Non-pigmented ciliary epithelial cell (primary cell): Measurements from ENCODE around the gene VSIG10L2.
"Not testable (repeated sequence)": the region's sequence is repeated elsewhere in the genome, so short reads cannot be mapped to it uniquely, and the experiment has no call there.

Experiments used
- DNase-seq: peaks from one replicate; pipeline ENCODE4 v3.0.0-alpha.2; 2010; ENCODE audit warnings: low read depth

The VSIG10L2 gene

DNA sequence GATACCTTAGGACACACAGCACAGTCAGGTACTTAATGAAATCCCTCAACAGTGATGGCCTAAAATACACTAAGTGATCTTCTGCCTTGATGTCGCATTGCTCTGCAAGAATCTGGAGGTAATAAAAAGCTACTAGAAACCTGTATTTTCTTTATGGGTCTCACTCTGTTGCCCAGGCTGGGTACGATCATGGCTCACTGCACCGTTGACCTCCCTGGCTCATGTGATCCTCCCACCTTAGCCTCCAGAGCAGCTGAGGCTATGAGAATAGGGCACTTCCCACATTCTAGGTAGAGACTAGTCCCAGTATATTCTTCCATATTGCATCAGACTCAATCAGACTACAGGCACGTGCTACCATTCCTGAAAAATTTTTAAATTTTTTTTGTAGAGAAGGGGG, 21.7 kb downstream of the VSIG10L2 start:
- DNase-seq, result no peak

DNA sequence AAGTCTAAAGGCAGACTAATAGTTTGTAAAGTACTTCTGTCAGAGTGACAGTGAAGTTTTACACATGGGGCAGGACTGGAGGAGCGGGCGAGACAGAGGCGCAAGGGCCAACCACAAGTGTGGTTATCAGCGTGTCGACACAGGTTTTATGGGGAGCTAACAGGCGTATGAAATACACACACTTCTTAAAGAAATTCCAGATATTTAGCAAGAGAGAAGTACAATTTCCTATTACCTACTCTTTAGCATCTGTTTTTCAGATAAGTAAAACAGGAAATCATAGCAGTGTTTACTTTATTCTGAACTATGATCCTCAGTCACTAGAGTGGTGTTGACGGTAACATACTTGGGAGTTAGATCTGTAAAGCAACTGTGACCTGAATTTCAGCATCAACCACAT, 22.5 kb downstream of the VSIG10L2 start:
- DNase-seq, result no peak

DNA sequence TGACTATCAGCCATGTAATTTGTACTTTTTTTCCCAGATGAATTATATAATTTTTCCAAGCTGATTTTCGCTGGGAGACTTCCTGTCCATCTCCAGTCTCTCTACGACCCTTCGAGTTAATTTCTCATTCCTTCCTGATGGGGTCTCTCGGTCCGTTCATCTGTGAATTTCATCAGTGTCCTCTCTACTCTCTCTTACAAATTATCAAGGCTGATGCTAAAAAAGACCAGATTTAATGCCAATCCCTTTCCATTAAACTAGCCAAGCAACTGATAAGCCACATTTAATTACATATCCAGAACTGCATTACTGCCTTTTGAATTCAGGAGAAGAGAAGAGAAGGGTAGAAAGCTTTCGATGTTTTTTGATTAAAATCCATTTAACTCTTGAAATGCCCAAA, 25.8 kb downstream of the VSIG10L2 start:
- no peak for DNase-seq

DNA sequence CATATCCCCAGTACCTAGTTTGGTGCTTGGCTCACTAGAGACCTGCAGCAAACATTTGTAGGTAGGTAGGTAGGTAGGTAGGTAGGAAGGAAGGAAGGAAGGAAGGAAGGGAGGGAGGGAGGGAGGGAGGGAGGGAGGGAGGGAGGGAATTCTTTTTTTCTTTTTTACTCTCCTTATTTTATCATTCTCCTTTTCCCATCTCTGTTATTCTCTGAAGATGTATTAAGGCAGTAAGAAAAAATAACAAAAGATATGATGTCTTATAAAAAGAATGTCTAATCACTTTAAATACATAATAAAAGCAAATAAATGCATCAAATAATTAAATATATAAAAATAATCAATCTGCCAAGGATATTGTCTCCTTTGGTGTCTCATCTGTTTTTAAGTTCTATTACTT, 28.4 kb downstream of the VSIG10L2 start:
- no peak for DNase-seq

DNA sequence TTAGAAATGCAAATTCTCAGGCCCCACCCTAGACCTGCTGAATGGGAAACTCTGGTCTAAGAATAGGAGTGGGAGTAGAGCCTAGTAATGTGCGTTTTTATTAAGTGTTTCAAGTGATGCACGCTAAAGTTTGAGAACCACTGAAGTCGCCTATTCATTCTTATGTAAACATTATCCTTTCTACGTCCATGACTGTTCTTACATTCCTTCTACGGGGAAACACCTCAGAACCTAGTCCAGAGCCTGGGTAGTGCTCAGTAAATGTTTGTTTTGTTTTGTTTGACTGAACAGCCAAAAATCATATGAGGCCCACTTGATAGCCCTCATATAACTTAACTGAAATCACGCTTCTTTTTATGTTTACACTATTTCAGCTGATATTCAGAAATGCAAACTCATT, 29.8 kb downstream of the VSIG10L2 start:
- DNase-seq, result no peak

DNA sequence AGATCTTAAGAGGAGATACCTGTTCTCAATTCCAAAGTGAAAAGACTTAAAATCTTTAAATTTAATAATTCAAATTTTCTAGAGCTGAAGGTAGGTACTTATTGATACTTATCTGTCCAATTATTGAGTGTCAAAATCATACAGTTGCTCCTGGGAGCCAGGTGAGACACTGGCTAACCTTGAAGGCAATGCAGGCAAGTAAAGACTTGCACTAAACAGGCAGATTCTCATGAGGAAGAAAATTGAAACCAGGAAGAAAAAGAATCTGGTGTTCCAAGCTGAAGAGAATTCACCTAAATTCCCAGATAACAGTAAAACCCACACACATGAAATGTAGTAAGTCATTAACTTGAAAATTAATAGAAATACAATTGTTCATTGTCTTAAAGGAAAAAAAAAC, 30.3 kb downstream of the VSIG10L2 start:
- DNase-seq, result no peak

DNA sequence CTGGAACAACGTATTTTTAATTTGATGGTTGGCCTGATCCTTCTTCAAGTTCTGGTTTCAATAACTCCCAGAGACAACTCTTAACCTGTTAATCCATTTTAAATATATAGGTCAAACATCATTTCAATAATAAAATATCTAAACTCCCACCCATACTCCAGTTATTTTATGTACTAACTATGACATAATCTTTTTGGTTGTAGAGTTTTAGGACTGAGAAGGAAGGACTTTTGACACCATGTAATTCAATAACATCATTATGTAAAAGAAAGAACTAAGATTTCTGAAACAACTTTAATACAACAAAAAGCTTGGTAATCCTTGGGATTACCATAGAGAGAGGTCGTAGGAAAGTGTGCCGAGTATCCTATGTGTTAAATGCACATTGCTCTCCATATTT, 31.5 kb downstream of the VSIG10L2 start:
- DNase-seq, result no peak

DNA sequence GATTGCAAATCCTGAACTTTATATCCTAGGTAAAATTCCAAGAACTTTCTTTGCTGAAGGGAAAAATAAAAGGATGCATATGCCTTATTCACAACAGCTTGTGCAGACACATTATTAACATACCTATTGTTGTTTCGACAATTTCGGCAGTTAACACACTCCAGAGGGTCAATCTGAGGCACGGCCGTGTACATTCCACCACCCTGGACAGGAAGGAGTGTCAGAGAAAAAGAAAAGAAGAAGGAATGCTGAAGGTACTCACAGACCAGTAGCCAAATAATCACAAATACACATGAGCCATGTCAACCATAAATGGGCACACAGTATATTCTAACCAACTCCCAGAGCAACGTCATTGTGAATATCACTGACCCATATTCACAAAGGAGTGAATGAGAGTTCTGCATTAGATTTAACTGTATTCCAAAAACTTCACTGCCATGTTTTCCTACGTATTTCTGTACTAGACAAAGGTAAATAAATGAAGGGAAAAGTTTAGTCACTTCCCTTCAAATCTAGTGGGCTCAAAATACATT, 32.4 kb downstream of the VSIG10L2 start:
- DNase-seq, result no peak

DNA sequence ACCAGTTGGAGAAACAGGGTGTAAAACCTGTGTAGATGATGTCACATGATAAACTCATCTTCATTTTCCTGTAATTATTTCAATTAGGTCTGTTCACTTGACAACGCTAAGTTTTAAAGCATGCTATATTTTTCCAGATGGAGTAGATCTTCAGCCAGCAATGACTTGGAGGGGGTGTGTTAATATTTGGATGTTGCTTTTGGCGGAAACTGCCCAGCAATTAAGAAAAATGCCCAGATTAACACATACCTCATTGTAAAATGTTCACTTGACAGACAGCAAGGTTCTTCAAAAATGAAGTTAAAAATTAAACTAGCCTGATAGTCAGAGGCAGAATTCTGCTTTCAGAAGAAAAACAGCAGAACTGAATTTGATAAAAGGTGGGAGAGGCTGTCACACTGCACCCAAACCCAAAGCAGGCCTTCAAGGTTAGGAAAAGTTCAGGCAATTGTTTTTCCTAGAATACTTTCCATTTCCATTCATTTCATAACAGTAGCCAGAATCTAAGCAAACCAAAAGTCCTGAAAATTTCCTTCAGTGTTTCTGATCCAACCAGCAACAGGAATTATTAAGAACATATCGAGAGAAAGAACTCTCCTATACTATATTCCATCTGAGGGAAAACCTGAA, 33.0 kb downstream of the VSIG10L2 start:
- no peak for DNase-seq

DNA sequence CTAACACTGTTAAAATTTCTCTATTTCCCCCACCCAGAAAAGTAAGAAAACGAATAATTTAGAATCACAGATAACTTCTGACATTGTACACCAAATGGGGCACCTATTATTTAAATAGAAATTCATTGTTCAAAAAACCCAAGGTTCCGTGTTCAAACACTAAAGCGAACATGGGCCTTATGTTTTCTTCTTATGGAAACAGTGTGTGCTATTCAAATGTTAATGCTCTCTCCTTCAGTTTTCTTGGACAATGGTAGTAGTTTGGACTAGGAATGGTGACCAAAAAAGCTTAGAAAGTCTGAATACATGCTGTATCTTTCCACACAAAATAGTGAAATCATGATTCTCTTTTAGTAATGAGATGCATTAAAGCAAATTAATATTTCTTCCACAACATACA, 33.7 kb downstream of the VSIG10L2 start:
- no peak for DNase-seq

DNA sequence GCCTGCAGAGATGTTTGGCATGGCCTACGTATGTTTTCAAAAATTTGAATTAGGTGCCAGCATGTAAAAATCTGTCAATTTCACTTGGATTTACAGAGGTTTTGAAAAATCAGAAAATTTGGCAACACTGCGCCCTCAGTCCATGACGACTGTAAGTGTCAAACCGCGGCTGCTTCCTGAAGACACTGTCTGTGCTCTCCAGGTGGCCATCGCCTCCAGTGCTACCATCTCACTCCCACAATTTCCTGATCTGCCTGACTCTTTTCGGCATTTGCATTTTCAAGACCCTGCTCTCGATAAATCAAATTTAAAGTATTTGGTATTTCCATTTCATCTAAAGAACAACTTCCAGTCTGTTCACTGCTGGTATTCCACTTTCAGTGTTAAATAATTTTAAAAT, 34.6 kb downstream of the VSIG10L2 start:
- no peak for DNase-seq

DNA sequence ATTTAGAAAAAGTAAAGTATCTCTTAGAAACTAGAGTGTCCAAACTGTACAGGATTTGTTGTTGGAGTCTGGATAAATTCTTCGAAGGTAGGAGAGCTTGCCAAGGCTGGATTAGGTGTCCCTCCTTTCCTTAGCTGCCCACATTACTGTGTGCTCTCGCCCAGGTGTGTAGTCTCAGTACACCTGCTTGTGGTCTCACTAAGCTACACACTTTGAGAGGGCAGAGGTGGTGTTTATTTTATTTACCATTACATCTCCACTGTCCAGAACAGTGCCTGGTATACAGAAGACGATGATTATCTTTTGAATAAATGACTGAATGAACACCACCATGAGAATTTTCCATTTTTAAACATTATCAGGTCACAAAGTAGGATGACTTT, 36.5 kb downstream of the VSIG10L2 start:
- DNase-seq, result no peak

DNA sequence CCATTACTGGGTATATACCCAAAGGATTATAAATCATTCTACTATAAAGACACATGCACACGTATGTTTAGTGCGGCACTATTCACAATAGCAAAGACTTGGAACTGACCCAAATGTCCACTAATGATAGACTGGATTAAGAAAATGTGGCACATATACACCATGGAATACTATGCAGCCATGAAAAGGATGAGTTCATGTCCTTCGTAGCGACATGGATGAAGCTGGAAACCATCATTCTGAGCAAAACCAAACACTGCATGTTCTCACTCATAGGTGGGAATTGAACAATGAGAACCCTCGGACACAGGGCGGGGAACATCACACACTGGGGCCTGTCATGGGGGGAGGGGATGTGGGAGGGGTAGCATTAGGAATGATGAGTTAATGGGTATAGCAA, 40.1 kb downstream of the VSIG10L2 start:
- DNase-seq, result not testable (repeated sequence)

DNA sequence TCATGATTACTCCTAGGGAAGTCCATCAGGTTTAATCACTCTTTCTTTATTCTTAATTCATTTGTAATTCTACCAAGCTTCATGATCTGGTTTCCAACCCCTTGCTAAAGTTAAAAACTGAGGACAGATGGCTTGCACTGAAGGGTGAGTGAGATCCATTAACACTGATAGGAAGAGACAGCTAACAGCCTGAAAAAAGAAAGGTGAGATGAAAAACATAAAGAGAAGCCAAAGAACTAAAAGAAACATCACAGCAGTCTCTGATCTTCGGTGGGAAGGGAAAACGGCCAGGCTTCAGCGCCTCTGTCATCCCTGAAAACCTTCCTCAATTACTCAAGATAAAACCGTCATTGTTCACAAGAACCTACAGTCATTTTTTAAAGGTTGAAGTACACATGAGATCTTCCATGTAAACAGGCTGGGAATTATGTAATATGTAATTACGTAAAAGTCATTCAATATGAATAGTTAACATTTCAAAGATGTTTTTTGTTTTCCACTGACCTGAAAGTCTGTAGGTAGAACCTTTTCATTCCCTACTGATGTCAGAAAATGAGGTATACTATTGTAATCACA, 41.3 kb downstream of the VSIG10L2 start:
- no peak for DNase-seq

DNA sequence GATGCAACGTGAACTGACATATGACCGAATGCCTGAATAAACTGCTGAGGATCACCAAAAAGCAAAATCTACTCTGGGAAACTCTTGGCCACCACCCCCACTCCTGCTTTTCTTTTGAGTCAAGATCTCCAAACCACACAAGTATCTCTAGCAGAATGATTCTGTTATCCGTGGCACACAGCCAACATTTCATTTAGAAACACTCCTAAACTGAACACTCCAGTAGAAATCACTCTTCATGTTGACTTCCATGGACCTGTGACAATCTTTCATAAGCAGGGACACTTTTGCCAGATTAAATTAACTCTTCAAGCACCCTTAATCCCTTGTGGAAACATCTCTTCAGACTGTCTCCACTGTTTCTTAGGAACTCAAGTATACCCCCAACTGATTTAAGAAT, 44.4 kb downstream of the VSIG10L2 start:
- DNase-seq, result peak; percentile 42

DNA sequence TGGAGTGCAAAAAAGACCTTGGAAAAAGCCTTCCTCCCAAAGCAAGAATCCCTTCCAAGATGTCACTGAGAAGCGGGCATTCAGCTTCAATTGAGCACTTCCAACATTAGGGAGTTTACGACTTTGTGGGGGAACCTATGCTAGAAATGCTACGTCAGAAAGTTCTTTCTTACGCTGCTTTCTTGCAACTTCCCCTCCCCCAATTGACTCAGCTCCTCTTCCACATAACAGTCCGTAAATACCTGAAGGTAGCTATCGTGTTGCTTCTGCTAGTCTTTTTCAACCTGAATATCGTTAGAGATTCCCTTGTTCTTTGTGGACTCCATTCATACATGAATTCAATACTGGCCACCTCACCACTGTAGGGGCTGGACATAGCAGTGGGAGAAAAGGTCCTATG, 47.0 kb downstream of the VSIG10L2 start:
- no peak for DNase-seq

DNA sequence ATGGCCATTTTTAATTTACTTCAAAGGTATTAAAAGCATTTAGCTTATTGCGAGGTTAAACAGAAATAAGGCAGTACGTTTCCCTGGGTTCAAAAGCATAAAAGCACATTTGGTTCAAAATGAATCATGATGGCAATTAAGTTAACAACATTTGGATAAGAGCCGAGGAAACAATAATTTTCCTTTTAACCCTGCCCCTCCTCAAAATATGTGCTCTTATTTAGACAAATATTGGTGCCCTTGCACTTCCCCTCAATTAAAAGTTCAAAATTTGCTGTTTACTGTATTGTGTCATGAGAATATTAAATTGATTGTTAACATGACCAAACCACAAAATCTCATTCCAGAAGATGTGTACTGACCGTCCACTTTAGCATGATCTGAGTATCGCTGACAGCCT, 48.7 kb downstream of the VSIG10L2 start:
- DNase-seq, result no peak

DNA sequence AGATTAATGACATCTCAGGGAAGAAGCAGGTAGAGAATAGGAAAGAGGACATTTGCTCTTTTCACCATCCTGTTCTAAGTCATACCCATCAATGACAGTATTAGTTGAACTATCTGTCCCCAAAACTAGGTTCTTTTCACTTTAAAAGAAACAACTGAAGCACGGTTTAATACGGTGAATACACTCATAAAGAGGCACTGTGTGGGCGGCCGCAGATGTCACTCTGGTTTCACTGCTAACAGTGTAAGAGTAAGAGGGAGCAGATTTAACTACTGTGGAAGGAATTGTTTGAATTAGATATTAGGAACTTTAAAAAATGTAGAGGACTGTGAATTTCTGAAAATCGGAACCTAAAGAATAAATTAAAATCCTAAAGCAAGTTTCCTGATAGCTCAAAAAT, 49.5 kb downstream of the VSIG10L2 start:
- no peak for DNase-seq

DNA sequence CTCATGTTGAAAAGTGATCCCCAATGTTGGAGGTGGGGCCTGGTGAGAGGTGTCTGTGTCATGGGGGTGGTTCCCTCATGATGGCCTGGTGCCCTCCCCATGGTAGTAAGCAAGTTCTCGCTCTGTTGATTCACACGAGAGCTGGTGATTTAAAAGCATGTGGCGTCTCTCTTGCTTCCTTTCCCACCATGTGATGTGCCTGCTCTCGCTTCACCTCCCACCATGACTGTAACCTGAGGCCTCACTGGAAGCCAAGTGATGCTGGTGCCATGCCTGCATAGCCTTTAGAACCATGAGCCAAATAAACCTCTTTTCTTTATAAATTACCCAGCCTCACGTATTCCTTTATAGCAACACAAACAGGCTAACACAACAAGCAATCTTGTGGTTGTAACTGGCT, 52.4 kb downstream of the VSIG10L2 start:
- DNase-seq, result no peak

DNA sequence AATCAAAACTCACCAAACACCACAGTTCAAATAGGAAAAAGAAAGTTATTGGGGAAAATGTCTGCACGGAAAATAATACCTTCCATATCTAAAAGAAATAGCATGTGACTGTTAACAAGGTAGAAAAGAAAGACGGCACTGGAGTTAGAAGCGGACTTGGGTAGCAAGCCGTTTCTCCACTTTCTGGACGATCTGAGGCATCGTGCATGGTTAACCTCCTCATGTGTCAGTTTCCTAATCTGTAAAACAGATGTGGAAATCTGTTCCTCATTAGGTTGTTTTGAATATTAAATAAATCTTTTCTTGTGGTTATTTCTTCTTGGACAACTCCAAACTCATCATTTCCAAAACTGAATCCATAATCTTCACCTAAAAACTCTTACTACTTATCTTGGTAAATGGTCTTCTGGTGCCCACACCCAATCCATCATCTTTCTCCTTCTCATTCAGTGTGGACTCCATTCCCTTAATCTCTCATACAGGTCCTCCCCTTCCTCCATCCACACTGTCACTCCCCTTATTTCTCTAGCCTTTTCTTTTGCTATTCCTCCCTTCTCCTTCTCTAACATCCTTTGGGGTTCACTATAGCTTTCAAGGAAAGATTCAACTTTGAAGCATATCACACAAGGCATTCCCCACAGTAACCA, 53.5 kb downstream of the VSIG10L2 start:
- DNase-seq, result no peak

DNA sequence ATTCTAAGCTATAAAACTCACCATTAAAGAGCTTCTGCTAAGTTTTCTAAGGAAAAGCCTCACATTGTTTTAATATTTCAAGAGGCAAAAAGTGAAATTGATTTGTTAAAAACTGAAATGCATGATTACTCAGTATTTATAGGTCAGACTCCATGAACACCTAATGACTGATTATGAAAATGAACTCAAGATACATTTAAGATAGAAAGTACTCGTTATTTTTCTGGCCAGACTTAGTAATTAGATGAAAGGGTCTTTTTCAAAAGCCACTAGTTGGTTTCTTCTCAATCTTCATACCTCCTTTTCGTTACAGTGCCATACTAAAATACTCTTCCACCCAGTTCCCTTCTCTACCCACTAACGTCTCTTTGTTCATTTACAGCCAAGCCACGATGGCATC, 56.3 kb downstream of the VSIG10L2 start:
- no peak for DNase-seq
